GM10266 (cell line): ENCODE measurements around the gene TTC1.
A peak's percentile ranks its signal among the peaks of the same experiment; 100 is the strongest.

ENCODE experiments used
- DNase-seq: peaks from one replicate; pipeline ENCODE4 v3.0.0; 2012; ENCODE audit errors: extremely low spot score
- TF ChIP-seq, protein P1 (sequence below): IDR thresholded peaks from 2 replicates; pipeline ENCODE4 v1.5.1; 2012; ENCODE audit warnings: mild to moderate bottlenecking, low read depth; ENCODE audit not compliant: control insufficient read depth, insufficient read depth; ENCODE audit errors: missing control alignments

Gene TTC1

GRCh38 chr5:159982421-159983173, 26.3 kb upstream of the TTC1 start:
- TF ChIP-seq, protein P1, sequence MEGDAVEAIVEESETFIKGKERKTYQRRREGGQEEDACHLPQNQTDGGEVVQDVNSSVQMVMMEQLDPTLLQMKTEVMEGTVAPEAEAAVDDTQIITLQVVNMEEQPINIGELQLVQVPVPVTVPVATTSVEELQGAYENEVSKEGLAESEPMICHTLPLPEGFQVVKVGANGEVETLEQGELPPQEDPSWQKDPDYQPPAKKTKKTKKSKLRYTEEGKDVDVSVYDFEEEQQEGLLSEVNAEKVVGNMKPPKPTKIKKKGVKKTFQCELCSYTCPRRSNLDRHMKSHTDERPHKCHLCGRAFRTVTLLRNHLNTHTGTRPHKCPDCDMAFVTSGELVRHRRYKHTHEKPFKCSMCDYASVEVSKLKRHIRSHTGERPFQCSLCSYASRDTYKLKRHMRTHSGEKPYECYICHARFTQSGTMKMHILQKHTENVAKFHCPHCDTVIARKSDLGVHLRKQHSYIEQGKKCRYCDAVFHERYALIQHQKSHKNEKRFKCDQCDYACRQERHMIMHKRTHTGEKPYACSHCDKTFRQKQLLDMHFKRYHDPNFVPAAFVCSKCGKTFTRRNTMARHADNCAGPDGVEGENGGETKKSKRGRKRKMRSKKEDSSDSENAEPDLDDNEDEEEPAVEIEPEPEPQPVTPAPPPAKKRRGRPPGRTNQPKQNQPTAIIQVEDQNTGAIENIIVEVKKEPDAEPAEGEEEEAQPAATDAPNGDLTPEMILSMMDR, result no peak
- DNase-seq, result no peak

DNA sequence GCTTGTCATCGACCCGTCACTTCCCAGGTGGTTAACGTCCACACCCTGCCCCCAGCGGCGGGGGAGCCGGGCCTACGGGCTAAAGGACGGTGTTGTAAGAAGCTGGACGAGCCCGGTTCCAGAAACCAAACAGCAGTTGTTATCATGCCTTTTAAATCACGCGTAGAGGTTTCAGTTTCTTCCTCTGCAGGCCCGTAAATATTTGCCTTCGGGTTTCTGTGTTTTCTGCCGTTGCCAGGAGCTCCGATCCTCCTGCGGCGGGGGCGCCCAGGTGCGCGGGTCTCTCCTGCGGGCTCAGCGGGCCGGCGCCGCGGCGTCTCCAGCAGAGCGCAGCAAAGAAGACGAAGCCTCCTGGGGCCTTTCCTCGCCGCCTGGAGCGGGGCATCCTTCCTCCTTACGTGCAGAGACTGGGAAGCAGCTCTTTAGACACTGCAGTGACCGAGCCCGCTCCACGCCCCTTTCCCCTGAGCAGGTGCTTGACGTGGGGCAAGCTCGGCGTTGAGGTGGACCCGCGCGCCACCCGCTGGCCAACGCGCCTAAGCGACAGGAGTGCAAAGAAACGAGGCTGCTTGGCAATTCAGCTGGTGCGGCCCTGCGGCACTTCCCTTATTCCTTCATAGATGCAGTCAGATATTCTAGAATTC, 21.8 kb upstream of the TTC1 start:
- peak; percentile 82 for DNase-seq
- TF ChIP-seq, protein P1, result peak; percentile 83

GRCh38 chr5:159990506-159990905, 18.4 kb upstream of the TTC1 start:
- DNase-seq, result no peak
- TF ChIP-seq, protein P1, result no peak

GRCh38 chr5:159992566-159992965, 16.4 kb upstream of the TTC1 start:
- no peak for DNase-seq
- TF ChIP-seq, protein P1, result no peak

DNA sequence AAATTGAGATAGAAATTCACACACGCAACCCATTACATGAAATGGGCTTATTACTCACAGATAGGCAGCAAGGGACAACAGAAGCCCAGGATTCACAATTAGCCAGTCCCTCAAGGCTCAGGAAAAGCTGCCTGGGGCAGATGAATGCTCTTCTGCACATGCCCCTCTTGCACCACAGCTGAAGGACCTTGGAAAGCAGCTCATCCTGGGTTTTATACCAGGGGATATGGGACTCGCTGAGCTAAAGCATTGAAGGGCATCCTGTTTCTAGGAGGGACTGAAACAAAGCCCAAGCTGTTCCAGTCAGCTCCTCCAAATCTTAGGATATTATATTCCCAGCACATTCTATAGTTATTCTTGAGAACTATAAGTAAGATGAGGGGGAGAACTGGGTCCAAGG, 15.7 kb upstream of the TTC1 start:
- TF ChIP-seq, protein P1, result no peak
- DNase-seq, result no peak

DNA sequence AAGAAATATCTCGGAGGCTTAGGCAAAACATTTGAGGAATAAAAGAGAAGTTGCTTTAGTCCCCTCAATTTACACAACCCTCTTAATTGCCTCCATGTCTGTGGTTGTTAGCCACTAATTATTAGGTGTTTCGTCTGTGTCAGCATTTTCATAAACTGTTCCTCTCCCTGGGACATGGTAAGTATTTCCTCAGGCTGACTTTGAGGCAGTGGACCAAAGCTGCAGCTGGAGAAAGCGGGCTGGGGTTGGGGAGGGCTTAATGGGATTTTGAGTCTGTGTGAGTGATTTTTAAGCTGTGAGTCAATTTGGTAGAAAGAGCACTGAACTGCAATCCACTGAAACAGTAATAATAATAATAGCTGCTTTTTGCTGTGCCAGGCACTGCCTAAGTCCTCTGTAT, 13.0 kb upstream of the TTC1 start:
- DNase-seq, result no peak

More for the DNA sequence above, 13.0 kb upstream of the TTC1 start:
- TF ChIP-seq, protein P1, result no peak
